Measurements from ENCODE around the gene FBXL14.

- TF ChIP-seq TAF1 (IDR thresholded peaks at IDR 0.05; ENCODE audit: low read depth, low read length) (no peak), POLR2A (IDR thresholded peaks at IDR 0.05; ENCODE audit: low read depth, low read length) (no peak), POLR2AphosphoS5 (IDR thresholded peaks at IDR 0.05; ENCODE audit: low read depth, low read length) (no peak), POU2F2 (IDR thresholded peaks at IDR 0.05; ENCODE audit: low read depth, low read length) (no peak)
These were observed 62.6 kb downstream of the FBXL14 start for GRCh38 chr12:1531654-1532374.

Measured in GM12891 (cell line).